ENCODE results near the gene GPR52.

GPR52 gene

DNA sequence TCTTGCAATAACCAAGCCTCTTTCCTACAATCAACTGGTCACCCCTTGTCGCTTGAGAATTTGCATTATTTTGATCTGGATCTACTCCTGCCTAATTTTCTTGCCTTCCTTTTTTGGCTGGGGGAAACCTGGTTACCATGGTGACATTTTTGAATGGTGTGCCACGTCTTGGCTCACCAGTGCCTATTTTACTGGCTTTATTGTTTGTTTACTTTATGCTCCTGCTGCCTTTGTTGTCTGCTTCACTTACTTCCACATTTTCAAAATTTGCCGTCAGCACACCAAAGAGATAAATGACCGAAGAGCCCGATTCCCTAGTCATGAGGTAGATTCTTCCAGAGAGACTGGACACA, 743 bp downstream of the GPR52 start:
- TF ChIP-seq, protein P1, sequence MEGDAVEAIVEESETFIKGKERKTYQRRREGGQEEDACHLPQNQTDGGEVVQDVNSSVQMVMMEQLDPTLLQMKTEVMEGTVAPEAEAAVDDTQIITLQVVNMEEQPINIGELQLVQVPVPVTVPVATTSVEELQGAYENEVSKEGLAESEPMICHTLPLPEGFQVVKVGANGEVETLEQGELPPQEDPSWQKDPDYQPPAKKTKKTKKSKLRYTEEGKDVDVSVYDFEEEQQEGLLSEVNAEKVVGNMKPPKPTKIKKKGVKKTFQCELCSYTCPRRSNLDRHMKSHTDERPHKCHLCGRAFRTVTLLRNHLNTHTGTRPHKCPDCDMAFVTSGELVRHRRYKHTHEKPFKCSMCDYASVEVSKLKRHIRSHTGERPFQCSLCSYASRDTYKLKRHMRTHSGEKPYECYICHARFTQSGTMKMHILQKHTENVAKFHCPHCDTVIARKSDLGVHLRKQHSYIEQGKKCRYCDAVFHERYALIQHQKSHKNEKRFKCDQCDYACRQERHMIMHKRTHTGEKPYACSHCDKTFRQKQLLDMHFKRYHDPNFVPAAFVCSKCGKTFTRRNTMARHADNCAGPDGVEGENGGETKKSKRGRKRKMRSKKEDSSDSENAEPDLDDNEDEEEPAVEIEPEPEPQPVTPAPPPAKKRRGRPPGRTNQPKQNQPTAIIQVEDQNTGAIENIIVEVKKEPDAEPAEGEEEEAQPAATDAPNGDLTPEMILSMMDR (IDR thresholded peaks at IDR 0.05; ENCODE audit: low read depth, low read length, missing control alignments) = no peak
- no peak overlapping the region for H3K4me3 ChIP-seq (ENCODE audit: low read depth, low read length)
- no peak for DNase-seq (ENCODE audit: low read depth)
- in situ Hi-C loops (cut with HindIII; ENCODE audit: low sequenced_read_pairs) = no loop called here

DNA sequence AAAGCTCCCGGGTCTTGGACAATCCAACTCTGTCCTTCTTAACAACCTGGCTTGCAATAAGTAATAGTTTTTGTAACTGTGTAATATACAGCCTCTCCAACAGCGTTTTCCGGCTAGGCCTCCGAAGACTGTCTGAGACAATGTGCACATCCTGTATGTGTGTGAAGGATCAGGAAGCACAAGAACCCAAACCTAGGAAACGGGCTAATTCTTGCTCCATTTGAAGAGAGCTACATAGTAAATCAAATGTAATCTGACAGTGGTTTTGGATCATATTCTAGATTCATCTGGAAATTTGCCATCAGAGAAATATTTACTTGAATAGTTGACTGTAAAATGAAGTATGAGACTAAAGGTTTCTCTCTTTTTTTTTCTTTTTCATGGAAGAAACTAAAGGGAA, 1.2 kb downstream of the GPR52 start:
- no peak for DNase-seq (ENCODE audit: low read depth)
- TF ChIP-seq, protein P1 (IDR thresholded peaks at IDR 0.05; ENCODE audit: low read depth, low read length, missing control alignments) = no peak
- no peak overlapping the region for H3K4me3 ChIP-seq (ENCODE audit: low read depth, low read length)
- in situ Hi-C loops (cut with HindIII; ENCODE audit: low sequenced_read_pairs) = no loop called here

DNA sequence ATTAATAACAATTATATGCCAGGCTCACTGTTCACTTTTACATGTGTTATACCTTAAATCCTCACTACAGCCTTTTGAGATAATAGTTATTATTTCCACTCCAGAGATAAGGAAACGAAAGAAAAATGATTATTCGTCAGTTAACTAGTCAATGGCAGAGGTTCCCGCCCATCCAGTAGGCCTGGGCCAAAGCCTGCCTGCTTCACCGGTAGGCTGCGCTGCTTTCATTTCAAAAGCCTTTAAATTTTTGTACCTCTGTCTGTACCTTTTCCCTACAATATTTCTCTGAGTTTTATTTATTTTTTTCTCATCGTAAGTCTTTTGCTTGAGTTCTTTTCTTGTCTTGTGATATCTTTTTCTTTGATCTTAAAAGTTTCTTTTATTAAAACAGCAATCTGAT, 3.6 kb downstream of the GPR52 start:
- in situ Hi-C loops (cut with HindIII; ENCODE audit: low sequenced_read_pairs) = no loop called here
- no peak for DNase-seq (ENCODE audit: low read depth)
- TF ChIP-seq, protein P1 (IDR thresholded peaks at IDR 0.05; ENCODE audit: low read depth, low read length, missing control alignments) = no peak
- no peak overlapping the region for H3K4me3 ChIP-seq (ENCODE audit: low read depth, low read length)

DNA sequence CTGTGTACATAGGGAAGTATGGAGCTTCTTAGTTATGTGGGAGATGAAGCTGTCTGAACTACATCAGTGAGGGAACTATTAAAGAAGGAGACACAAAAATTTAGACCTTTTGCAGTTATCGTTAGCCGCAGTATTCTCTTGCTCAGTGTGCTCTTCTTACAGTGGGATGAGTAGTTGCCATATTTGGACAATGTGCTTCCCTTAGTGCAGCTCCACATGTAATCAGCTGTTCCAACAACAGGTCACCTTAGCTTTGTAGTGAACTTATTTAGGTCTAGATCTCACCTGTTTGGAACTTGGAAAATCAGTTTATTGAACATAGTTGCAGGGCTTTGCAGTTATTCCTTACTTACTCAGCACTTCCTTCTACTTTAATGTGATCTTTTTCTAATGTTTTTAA, 18.1 kb downstream of the GPR52 start:
- in situ Hi-C loops (cut with HindIII; ENCODE audit: low sequenced_read_pairs) = no loop called here
- DNase-seq (ENCODE audit: low read depth) = no peak
- H3K4me3 ChIP-seq (ENCODE audit: low read depth, low read length) = no peak overlapping the region
- TF ChIP-seq, protein P1 (IDR thresholded peaks at IDR 0.05; ENCODE audit: low read depth, low read length, missing control alignments) = no peak

DNA sequence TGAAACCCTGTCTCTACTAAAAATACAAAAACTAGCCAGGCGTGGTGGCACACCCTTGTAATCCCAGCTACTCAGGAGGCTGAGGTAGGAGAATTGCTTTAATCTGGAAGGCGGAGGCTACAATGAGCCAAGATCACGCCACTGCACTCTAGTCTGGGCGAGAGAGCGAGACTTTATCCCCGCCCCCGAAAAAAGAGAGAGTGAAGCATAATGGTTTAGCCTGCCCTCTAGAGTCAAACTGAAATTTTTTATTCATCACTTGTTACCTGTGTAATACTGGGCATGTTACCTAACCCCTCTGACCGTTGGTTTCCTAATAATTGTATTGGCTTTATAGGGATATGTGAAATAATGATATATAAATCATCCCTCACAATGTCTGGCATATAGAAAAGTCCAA, 18.8 kb downstream of the GPR52 start:
- in situ Hi-C loops (cut with HindIII; ENCODE audit: low sequenced_read_pairs) = no loop called here
- H3K4me3 ChIP-seq (ENCODE audit: low read depth, low read length) = no peak overlapping the region

DNA sequence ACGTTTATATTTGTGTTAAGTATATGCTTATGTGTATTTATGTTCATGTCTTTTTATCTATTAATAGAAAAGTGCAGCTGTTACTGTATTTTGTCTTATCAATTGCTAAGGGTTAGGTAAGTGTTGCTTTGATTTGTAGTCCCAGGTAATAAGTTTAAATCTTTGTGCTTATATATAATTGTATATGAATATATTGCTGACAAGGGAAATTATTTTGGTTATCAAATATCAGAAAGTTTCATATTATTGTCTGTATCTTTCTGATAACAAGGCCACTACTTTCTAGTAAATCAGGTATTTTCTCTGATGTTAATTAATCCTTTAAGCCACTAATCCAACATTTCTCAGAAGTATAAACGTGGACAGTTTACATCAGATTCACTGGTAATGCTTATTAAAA, 21.3 kb downstream of the GPR52 start:
- H3K4me3 ChIP-seq (ENCODE audit: low read depth, low read length) = no peak overlapping the region
- TF ChIP-seq, protein P1 (IDR thresholded peaks at IDR 0.05; ENCODE audit: low read depth, low read length, missing control alignments) = no peak
- in situ Hi-C loops (cut with HindIII; ENCODE audit: low sequenced_read_pairs) = no loop called here
- no peak for DNase-seq (ENCODE audit: low read depth)

More for the DNA sequence above, 18.8 kb downstream of the GPR52 start:
- TF ChIP-seq, protein P1 (IDR thresholded peaks at IDR 0.05; ENCODE audit: low read depth, low read length, missing control alignments) = no peak
- DNase-seq (ENCODE audit: low read depth) = no peak

DNA sequence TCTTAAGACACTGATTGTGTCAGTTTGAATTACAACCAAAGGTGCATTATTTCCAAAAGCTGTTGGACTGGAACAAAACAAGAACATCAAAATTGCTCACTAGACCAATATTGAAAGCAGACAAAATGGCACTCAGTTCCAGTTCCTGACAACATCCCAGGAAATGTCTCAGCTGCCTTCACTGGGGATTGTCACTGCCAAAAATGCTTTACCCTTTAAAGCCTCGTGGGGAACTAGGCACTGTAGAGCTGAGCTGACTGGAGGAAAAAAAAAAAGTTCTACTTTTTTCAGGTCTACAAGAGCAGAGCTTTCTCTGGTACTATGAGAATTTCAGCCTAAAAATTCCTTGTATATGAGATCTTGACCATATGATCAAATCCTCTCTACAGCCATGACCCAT, 21.9 kb downstream of the GPR52 start:
- in situ Hi-C loops (cut with HindIII; ENCODE audit: low sequenced_read_pairs) = no loop called here
- no peak overlapping the region for H3K4me3 ChIP-seq (ENCODE audit: low read depth, low read length)
- TF ChIP-seq, protein P1 (IDR thresholded peaks at IDR 0.05; ENCODE audit: low read depth, low read length, missing control alignments) = no peak
- DNase-seq (ENCODE audit: low read depth) = no peak

Measured in astrocyte of the cerebellum (primary cell).